GM19023 (cell line): Measurements from ENCODE around the gene POFUT1.
"Not testable (repeated sequence)": the region's sequence is repeated elsewhere in the genome, so short reads cannot be mapped to it uniquely, and the experiment has no call there.

Experiments used
- ATAC-seq: cut with Tn5 transposase; IDR thresholded peaks from one replicate; pipeline ENCODE4 v1.9.1; 2021; ENCODE audit warnings: mild to moderate bottlenecking, moderate library complexity; ENCODE audit not compliant: unreplicated experiment

Gene POFUT1

GRCh38 chr20:32188376-32189122, 19.1 kb upstream of the POFUT1 start:
- no peak for ATAC-seq

DNA sequence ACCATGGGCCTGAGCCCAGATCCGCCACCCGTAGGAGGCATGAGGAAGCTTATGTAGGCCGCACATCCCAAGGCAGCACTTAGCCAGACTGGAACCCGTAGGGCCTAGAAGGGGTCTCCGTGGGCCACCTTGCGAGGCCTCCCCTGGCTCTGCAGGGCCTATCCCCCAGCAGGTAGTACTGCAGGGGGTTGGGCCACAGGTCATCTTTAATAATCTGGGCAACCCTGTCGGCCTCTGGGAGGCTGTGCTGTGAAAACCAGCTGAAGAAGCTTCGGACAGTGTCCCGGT, 18.6 kb upstream of the POFUT1 start:
- no peak for ATAC-seq

GRCh38 chr20:32189691-32190615, 17.7 kb upstream of the POFUT1 start:
- no peak for ATAC-seq

DNA sequence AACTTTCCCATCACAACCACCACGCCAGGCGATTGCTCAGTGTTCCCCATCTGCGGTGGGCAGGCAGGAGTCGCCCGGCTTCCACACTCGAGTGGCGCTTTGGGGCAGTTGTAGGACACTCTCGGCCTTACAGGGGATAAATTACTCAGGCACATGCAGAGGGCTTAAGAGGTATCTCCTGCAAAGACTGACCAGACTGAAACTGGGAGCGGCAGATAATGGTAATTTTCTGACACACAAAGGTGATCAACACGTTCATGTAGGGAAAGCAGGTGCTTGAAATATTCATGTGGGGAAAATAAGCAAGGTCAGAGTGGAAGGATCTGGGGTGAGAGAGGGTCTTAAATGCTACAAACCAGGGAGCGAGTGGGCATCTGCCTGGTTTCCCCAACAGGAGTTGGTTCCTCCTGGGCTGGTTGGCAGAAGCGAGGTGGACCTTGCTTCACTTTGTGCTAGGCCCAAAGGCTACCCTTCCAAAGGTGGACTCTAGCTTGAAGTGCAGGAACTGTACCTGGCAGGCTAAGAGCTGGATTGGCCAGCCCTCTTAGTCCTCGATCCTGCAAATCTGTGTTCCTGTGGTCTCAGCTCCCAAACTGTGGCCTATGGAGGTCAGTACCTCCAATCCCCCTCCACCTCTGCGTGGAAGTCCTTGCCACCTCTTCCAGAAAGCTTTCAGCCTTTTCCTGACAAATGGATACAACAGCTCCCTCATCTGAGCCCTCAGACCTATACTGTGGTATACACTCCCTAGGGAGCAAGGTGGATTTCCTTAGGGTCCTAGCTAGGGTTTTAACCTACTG, 16.9 kb upstream of the POFUT1 start:
- no peak for ATAC-seq

GRCh38 chr20:32191422-32191821, 16.3 kb upstream of the POFUT1 start:
- no peak for ATAC-seq

DNA sequence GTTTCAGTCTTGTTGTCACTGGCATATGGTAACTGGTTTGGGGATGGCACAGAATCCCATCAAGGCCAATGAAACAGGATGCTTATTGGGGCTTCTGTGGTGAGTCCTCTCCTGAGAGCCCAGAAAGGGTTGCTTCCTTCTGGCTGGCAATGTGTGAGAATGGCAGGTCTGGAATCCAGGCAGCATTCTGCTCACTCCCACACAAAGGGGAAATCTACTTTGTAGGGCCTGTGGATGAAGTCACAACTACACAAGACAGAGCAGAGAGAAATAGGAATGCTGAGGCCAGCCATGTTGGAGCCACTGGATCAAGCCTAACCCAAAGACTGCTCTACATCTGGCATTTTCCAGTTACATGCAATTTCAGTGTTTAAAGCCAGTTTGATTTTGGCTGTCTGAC, 15.8 kb upstream of the POFUT1 start:
- no peak for ATAC-seq

- ATAC-seq: no peak
These were observed 15.0 kb upstream of the POFUT1 start for GRCh38 chr20:32192698-32193097.

- not testable (repeated sequence) for ATAC-seq
These were observed 14.3 kb upstream of the POFUT1 start for GRCh38 chr20:32193336-32193735.

DNA sequence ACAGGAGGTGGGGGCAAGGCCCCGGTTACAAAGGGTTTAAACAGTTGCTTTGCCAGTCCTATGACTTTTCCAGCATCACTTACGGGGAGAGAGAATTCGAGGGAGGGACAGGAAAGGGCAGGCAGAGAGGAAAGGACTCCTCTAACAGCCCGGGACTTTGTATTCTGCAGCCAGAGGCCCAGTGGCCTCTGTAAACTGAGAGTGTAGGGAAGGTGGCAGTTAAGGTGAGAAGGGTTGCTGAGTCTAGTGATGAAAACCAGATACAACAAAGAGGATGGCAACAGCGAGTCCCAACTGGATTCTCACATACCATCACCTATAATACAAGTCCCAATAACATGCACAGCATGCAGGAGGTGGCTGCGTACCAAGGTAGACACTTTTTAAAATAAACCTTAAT, 13.7 kb upstream of the POFUT1 start:
- no peak for ATAC-seq

GRCh38 chr20:32195581-32195980, 12.1 kb upstream of the POFUT1 start:
- ATAC-seq: no peak

DNA sequence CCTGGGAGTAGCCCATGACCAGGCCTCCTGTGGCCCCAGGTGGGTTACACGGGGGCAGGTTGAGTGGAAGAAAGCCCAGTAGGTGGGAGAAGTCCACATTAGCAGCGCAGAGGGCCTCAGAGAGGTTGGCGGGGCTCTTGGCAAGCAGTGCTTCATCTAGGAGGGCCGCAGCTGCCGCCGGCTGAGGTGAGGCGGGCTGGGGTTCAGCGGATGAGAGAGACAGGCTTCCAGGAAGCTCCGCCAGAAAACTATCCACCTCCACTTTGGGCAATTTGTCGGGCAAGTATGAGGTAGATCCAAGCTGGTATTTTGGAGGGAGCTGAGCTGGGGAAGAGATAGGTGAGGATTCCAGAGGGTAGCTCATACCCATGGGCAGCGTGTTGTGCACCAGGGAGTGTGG, 11.1 kb upstream of the POFUT1 start:
- not testable (repeated sequence) for ATAC-seq

DNA sequence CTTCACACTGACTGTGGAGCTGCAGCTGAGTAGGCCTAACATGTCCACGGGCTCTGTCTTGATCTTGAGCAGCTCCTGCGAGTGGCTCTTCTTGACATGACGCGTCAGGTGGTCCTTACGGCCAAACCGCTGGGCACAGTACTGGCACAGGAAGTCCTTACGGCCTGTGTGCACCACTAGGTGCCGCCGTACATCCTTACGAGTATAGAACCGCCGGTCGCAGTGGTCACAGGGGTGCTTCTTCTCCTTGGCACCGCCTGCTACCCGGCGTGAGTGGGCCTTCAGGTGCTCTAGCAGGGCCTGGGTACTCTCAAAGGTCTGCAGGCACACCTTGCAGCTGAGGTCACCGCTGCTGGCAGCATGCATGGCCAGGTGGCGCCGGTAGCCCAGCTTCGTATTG, 10.5 kb upstream of the POFUT1 start:
- ATAC-seq: not testable (repeated sequence)

DNA sequence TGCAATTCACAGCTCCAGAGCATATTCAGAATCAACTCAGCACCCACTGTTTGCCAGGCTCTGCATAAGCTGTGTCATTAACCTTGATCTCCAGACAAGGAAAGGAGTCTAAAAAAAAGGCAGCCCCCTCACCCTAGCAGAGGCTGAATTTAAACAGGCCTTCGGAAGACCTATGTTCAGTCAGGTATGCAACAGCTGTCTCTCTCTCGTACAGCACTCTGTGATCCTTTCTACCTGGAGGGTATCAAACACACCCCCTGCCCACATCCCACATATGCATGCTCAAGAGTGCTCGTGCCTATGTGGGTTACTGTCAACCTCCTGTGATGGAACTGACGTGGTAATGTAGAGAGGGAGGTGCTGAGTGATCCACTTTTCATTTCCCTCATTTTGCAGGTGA, 8.7 kb upstream of the POFUT1 start:
- ATAC-seq: no peak

GRCh38 chr20:32201296-32201976, 6.2 kb upstream of the POFUT1 start:
- no peak for ATAC-seq

GRCh38 chr20:32201977-32202363, 5.7 kb upstream of the POFUT1 start:
- no peak for ATAC-seq

DNA sequence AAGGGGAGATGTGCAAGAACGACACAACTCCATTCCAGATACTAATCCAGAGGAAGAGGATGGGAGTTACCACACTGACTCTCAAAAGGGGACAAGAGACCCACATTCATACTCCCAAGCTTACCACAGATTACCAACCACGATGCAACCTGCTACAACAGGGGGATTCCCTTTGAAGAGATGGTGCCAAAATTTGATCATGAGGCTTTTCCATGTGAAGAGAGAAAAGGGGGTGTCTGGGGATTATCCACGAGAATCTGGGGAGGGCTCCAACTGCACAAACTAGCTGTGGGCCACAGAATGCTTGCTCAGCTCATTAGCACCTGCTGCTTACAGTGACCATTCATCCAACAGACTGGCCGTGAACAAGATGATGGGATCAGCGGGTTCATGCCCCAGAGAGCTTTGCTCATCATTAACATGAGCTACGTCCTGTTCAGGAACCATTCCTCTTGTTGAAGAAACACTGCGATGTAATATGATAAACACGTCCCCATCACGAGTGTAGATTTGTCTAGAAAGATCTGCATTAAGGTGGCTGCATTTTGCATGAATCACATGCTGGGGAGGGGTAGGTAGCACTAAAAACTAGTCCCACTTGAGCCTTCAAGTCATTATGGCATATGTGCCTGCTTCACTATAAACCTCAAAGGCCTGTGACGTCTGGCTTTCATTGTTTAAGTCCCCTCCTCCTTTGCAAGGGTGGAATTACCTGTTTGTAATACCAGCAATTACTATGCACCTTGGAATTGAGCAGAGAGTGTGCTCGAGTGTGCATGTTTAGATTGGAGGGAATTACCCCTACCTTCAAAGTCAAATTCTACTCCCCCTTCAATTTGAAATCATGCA, 4.1 kb upstream of the POFUT1 start:
- ATAC-seq: no peak

DNA sequence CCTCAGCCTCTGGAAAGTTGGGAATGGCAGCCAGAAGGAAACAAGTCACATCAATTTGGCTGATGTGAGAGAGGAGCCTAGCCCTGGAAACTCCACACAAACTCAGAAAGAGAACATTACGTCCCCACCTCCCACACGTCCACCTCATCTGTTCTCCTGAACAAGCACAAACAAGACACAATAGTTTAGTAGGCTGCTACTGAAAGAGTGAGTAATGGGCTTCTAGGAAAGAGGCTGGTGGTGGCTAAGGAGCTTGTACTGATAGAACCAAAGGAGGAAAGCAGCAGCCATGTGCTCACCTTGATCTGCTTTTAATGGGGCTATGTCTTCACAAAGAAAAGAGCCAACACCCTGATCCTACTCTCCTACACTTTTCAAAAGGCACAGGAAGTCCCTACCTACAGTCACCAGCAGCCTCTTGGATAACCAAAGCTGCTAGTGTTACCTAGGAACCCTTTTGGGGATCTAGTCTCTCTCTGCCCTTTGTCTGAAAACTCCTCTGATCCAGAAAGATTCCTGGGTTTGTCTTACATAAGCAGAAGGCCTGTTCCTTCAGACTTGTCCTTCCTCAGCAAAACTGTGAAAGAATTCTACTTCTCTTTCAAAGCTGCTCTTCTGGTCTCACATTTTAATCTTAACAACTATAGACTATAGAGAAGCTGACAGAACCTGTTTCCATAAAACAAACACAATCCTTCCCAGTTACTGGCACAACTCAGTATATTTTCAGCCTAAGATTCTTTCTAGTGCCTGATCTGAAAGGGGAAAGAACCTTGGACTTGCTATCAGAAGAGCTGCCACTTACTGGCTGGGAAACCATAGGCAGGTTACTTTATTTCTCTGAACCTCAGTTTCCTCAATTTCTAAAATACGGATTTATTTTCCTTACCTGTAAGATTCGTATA, 3.2 kb upstream of the POFUT1 start:
- ATAC-seq: no peak

- ATAC-seq: no peak
These were observed 2.4 kb upstream of the POFUT1 start for GRCh38 chr20:32205110-32205842.
